Type B pancreatic cell (in vitro differentiated cells): Measurements from ENCODE around the gene MPZL1. TPM values are rescaled to one million over a fixed set of nuclear protein-coding genes. Genes with fewer than 3 reads are reported as not detected.

ENCODE experiments used
- DNase-seq: peaks from one replicate; pipeline ENCODE4 v3.0.0; 2021; ENCODE audit warnings: mixed read lengths; ENCODE audit not compliant: unreplicated experiment; ENCODE audit errors: extremely low spot score
- H3K27ac Mint-ChIP-seq: 2 replicates; pipeline ENCODE4 v1.8.0; 2021; ENCODE audit warnings: mild to moderate bottlenecking, mixed read lengths
- H3K27me3 Mint-ChIP-seq: 2 replicates; pipeline ENCODE4 v1.8.0; 2021; ENCODE audit warnings: mixed read lengths
- H3K36me3 Mint-ChIP-seq: 2 replicates; pipeline ENCODE4 v1.8.0; 2021; ENCODE audit warnings: mixed read lengths
- H3K4me1 Mint-ChIP-seq: one replicate; pipeline ENCODE4 v1.8.0; 2021; ENCODE audit warnings: mixed read lengths; ENCODE audit not compliant: unreplicated experiment
- H3K4me3 Mint-ChIP-seq: 2 replicates; pipeline ENCODE4 v1.8.0; 2021; ENCODE audit warnings: mild to moderate bottlenecking, mixed read lengths
- H3K9me3 Mint-ChIP-seq: 2 replicates; pipeline ENCODE4 v1.8.0; 2021; ENCODE audit warnings: mixed read lengths
- CTCF ChIP-seq: fragments of 200-600 bp; sonication (generic); conservative IDR thresholded peaks from 2 replicates; pipeline ENCODE4 v1.5.0; 2021; ENCODE audit warnings: antibody characterized with exemption, mild to moderate bottlenecking
- total RNA-seq: library from RNA; stranded (reverse); gene quantifications from 2 replicates; pipeline ENCODE4 v1.2.1, GENCODE V29; 2021; ENCODE audit warnings: low replicate concordance

Gene MPZL1
- total RNA-seq, 1 donor from 2014 or later = 103 TPM

- H3K27ac Mint-ChIP-seq = no peak overlapping the region
- peaks cover 41% of the 10 kb centered on the region for H3K4me1 Mint-ChIP-seq
- H3K36me3 Mint-ChIP-seq = peaks cover 9% of the 10 kb centered on the region
- H3K4me3 Mint-ChIP-seq = no peak overlapping the region
- H3K9me3 Mint-ChIP-seq = no peaks in the 10 kb centered on the region
- no peak for TF ChIP-seq CTCF
- no peaks in the 10 kb centered on the region for H3K27me3 Mint-ChIP-seq
- DNase-seq = no peak
These were observed 35.9 kb downstream of the MPZL1 start for GRCh38 chr1:167757433-167758309.

- H3K27ac Mint-ChIP-seq = no peak overlapping the region
These were observed 39.6 kb downstream of the MPZL1 start for GRCh38 chr1:167761400-167761799.

GRCh38 chr1:167762061-167762746, 40.4 kb downstream of the MPZL1 start:
- no peak overlapping the region for H3K4me3 Mint-ChIP-seq
- peaks cover 20% of the 10 kb centered on the region for H3K4me1 Mint-ChIP-seq
- peaks cover 8% of the 10 kb centered on the region for H3K36me3 Mint-ChIP-seq
- TF ChIP-seq CTCF = no peak
- H3K27ac Mint-ChIP-seq = no peak overlapping the region
- H3K27me3 Mint-ChIP-seq = no peaks in the 10 kb centered on the region
- no peaks in the 10 kb centered on the region for H3K9me3 Mint-ChIP-seq
- no peak for DNase-seq

More at GRCh38 chr1:167761400-167761799, 39.6 kb downstream of the MPZL1 start:
- Mint-ChIP-seq H3K36me3 (peaks cover 4% of the 10 kb centered on the region), H3K4me3 (no peak overlapping the region), H3K27me3 (no peaks in the 10 kb centered on the region), H3K4me1 (peaks cover 27% of the 10 kb centered on the region), H3K9me3 (no peaks in the 10 kb centered on the region)
- no peak for DNase-seq
- TF ChIP-seq CTCF = no peak

GRCh38 chr1:167763525-167764220, 41.9 kb downstream of the MPZL1 start:
- Mint-ChIP-seq H3K4me1 (peaks cover 20% of the 10 kb centered on the region), H3K9me3 (no peaks in the 10 kb centered on the region), H3K27me3 (no peaks in the 10 kb centered on the region), H3K27ac (no peak overlapping the region), H3K4me3 (no peak overlapping the region), H3K36me3 (peaks cover 19% of the 10 kb centered on the region)
- no peak for DNase-seq
- no peak for TF ChIP-seq CTCF

- H3K4me3 Mint-ChIP-seq = no peak overlapping the region
- H3K27ac Mint-ChIP-seq = no peak overlapping the region
- H3K27me3 Mint-ChIP-seq = no peaks in the 10 kb centered on the region
- H3K9me3 Mint-ChIP-seq = no peaks in the 10 kb centered on the region
- H3K4me1 Mint-ChIP-seq = peaks cover 19% of the 10 kb centered on the region
- no peak for DNase-seq
- peaks cover 28% of the 10 kb centered on the region for H3K36me3 Mint-ChIP-seq
- no peak for TF ChIP-seq CTCF
These were observed 42.9 kb downstream of the MPZL1 start for GRCh38 chr1:167764458-167765330.
